Kidney capillary endothelial cell (primary cell): ENCODE results near the gene SPATA33.

Source experiments
- DNase-seq: peaks from one replicate; pipeline ENCODE4 v3.0.0-alpha.2; 2018; ENCODE audit warnings: low spot score

Gene SPATA33

DNA sequence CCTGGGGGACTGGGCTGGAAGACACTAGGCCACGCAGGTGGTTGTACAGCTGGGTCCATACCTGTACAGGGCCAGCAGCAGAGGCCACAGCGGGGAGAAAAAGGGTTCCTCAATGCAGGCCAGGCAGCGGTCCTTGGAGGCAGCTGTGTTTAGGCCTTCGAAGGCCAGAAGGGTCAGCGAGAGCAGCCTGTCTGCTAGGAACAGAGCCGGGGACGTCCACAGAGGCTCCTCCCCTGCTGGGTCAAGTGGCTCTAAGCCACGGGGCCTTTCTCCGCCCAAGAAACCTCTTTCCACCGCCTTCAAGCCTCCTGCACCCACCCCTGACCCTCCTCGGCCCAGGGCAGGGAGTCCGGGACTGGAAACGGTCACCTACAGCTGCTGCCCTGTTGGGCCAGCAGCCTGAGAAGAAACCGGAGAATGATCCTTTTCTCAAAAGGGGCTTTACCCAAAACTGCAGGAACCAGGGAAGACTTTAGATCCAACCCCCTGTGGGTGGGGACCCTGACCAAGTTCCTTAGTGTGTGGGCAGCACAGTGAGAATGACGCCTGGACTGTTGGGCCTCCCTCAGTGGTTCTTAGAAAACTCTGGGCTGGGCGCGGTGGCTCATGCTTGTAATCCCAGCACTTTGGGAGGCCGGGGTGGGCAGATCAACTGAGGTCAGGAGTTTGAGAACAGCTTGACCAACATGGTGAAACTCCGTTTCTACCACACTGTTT, 52.2 kb downstream of the SPATA33 start:
- DNase-seq: no peak

DNA sequence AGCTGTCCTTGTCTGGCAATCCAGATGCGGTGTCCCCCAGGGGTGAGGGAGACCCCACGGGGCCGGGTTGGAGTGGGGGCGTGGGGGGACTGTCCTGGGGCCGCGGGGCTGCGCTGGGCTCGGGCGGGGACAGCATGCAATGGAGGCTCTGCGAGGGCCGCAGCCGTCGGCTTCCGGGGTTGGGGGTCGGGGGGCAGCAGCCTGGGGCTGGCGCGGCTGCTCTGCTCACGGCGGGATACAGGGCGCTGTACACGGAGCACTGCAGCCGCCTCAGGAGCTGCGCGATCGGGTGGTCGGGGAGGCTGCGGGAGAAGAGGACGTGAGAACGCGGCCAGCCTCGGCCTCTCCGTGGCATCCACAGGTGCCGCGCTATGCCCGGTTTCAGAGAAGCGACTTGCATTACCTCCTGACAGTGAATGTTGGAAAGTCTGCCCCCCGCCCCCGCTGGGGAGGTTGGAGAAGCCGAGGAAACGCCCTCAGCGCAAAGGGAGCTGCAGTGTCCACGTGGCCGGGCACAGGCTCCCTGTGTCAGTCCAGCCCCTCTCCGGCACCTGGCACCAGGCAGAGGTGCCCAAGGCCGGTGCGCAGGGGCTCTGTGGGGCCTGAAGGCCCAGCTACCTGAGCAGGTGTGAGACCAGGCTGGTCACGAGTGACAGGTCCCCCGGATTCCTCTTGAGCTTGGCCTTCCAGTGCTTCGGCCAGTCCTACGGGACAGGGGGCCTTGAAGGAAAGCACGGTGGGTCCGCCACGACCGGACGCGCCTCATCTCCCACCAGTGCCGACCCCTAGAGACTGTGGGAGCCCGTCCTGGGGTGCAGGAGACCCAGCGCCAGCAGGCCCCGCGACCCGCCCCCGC, 53.3 kb downstream of the SPATA33 start:
- DNase-seq: no peak

DNA sequence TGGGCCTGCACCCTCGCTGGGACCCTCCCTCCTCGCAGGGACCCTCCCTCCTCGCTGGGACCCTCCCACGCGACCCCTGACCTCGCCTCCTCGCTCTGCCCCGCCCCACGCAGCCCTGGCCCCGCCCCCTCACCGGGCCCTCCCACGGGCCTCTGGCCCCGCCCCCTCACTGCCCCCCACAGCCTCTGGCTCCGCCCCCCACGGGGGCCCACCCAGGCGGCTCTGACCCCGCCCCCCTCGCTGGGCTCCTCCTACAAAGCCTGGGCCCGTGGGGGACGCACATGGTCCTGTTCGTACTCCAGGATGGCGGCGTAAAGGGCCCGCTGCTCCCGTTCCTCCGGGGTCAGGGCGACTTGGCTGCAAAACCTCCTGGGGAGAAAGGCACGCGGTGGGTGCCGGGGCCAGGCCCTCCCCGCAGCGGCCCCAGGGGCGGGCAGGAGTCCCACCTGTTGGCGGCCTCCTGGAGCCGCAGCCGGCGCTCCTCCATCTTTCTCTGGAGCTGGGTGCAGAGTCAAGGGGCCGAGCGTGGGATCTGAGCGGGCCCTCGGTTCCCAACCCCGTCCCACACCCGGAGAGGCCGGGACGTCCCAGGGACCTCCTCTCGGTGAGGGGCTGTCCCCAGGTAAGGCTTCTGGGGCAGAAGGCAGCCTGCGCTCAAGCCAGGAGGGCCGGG, 54.1 kb downstream of the SPATA33 start:
- peak; percentile 65 for DNase-seq

DNA sequence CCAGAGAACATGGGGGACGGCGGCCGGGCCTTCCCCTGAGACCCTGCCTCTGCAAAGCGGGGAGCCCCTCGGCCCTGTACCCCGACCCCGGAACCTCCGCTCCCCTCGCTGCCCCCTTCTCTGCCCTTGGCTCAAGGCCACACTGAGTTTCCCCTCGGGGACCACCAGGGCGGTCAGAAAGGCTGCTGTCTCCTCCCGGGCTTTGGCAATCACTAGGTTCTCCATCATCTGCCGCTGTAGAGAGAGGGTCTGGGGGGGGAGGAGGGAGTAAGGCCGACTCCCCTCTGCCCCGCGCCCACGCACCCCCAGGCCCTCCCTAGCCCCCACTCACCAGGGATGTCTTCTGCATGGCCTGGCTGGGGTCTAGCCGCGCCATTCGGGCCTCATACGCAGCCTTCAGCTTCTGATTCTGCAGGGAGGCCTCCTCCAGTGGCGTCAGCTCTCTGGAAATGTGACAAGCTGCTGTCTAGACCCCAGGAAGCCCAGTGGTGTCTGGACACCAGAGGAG, 54.7 kb downstream of the SPATA33 start:
- DNase-seq: peak; percentile 48

DNA sequence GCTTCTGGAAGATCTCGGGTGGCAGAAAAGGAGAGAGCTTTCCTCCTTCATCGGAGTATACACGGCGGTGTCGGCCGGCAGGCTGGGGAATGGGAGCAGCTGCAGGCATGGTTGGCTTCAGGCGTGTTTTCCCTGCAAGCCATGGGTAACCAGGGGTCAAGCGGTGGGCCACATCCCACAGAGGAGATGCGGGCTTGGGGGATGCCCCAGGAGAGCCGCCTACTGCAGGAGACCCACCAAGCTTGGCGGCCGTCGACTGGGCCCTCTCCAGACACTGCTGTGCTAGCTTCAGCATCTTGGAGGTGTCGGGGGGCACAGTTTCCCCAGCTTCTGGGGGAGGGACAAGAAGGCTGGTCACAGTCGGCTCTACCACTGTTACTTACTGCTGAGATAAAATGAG, 58.9 kb downstream of the SPATA33 start:
- no peak for DNase-seq

DNA sequence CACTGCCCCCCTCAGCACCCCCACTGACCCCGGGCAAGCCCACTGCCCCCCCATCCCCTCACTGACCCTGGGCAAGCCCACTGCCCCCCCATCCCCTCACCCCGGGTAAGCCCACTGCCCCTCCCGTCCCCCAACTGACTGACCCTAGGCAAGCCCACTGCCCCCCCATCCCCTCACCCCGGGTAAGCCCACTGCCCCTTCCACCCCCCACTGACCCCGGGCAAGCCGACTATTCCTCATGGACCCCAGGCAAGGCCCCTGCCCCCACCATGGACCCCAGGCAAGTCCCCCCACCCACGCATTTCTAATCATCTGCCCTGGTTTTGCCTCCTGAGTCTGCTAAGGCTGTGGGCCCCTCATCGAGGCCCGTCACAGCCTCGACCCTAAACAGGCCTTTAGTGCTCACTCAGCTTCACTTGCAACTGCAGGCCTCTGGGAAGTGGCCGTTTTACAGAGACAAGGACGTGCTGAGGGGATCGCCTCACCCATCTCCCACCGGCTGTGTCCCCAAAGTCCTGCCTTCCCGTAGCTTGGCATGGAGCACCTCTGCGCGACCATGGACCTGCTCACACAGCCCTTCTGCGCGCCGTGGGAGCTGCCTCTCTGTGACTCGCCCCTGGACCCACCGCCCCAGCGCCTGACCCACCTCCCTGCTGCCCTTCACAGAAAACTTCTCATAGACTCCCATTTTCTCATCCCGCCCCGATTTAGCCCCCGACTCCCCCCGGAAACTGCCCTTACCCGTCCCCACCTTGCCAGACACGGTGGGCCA, 59.5 kb downstream of the SPATA33 start:
- no peak for DNase-seq

DNA sequence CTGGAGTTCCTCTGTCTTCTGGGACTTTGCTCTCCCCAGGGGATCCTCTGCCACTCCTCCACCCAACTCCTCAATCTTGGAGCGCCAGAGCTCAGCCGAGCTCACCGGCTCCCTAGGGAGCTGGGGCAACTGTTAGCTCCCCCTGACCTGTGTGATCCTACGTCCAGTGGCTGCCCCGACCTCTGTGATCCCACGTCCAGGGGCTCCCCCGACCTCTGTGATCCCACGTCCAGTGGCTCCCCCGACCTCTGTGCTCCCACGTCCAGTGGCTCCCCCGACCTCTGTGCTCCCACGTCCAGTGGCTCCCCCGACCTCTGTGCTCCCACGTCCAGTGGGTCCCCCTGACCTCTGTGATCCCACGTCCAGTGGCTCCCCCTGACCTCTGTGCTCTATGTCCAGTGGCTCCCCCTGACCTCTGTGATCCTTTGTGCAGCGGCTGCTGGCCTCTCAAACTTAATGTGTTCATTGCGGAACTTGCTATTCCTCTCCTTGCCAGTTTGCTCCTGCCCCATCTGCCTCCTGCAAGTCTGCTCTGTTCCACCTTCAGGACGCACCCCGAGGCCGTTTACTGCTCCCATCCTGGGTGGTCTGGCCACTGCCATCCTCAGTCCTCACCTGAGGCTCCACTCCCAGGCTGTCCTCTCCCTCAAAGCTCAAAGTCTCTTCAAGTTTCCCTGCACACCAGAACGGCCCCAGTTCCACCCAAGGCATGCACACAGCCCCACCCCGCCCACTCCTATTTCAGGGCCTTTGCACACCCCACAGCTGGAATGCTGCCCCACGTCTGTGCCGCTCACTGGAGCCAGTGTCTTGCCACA, 60.3 kb downstream of the SPATA33 start:
- DNase-seq: no peak
